K562 (cell line): ENCODE measurements around the gene VLDLR.

ENCODE experiments used
- ASH1L ChIP-seq: fragments of 450-650 bp; IDR thresholded peaks from 2 replicates; pipeline ENCODE4 v1.6.1; 2018; ENCODE audit warnings: borderline replicate concordance, mild to moderate bottlenecking, low read depth; ENCODE audit not compliant: partially characterized antibody
- CEBPB ChIP-seq: fragments of 450-650 bp; IDR thresholded peaks from 2 replicates; pipeline ENCODE4 v1.6.1; 2016; ENCODE audit warnings: missing genetic modification characterization, missing compliant biosample characterization
- ELF4 ChIP-seq: fragments of 450-650 bp; formaldehyde crosslinking; IDR thresholded peaks from 2 replicates; pipeline ENCODE4 v1.4.0; 2022; ENCODE audit warnings: missing genetic modification characterization
- NFIC ChIP-seq: fragments of 450-650 bp; IDR thresholded peaks from 2 replicates; pipeline ENCODE4 v1.6.1; 2017; ENCODE audit warnings: mild to moderate bottlenecking, inconsistent platforms
- PCBP1 ChIP-seq: fragments of 200-400 bp; formaldehyde crosslinking; IDR thresholded peaks from 2 replicates; pipeline ENCODE4 v1.6.1; 2018; ENCODE audit warnings: mild to moderate bottlenecking, low read depth, low read length; ENCODE audit not compliant: poor library complexity, severe bottlenecking
- TF ChIP-seq, protein P1 (sequence below), 3 experiments: IDR thresholded peaks in 2 of 3; conservative IDR thresholded peaks in 1 of 3; 2 replicates each; pipeline ENCODE4 v1.5.1; 2011 to 2012; ENCODE audit warnings: low read length in 3 of 3, mild to moderate bottlenecking in 3 of 3, control low read depth in 2 of 3, improper control_type of control experiment in 1 of 3, inconsistent platforms in 1 of 3, low read depth in 1 of 3, mixed read lengths in 1 of 3, moderate library complexity in 1 of 3; ENCODE audit not compliant: insufficient read depth in 2 of 3
- TF ChIP-seq, protein P2 (sequence below): sonication (generic); formaldehyde crosslinking; IDR thresholded peaks from 2 replicates; pipeline ENCODE4 v1.9.0; 2022; ENCODE audit warnings: mild to moderate bottlenecking, missing genetic modification reagents

DNA sequence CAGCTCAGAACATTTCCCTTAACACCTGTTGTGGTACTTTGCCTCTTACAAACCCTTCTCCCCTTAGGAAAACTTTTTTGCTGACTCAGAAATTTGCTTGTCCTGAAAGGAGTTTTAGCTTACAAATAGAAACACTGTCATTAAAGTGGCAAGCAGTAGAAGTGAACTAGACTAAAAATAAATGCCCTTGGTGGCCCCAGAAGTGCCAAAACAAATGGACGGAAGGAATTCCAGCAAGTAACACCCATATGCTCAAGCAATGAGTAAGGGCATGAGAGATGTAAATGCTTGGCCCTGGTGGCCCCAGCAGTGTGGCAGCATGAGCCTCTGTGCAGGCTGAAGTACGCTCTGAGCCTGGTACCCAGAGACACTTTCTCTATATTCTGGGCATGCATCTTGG, 8.6 kb downstream of the VLDLR start:
- TF ChIP-seq ELF4 (CRISPR knock-in tag) (no peak), NFIC (no peak), ASH1L (no peak), CEBPB (no peak), PCBP1 (no peak)
- TF ChIP-seq, protein P1, sequence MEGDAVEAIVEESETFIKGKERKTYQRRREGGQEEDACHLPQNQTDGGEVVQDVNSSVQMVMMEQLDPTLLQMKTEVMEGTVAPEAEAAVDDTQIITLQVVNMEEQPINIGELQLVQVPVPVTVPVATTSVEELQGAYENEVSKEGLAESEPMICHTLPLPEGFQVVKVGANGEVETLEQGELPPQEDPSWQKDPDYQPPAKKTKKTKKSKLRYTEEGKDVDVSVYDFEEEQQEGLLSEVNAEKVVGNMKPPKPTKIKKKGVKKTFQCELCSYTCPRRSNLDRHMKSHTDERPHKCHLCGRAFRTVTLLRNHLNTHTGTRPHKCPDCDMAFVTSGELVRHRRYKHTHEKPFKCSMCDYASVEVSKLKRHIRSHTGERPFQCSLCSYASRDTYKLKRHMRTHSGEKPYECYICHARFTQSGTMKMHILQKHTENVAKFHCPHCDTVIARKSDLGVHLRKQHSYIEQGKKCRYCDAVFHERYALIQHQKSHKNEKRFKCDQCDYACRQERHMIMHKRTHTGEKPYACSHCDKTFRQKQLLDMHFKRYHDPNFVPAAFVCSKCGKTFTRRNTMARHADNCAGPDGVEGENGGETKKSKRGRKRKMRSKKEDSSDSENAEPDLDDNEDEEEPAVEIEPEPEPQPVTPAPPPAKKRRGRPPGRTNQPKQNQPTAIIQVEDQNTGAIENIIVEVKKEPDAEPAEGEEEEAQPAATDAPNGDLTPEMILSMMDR (IDR thresholded peaks at IDR 0.05 in 2 of 3, conservative IDR thresholded peaks at IDR 0.05 in 1 of 3; ENCODE audit: insufficient read depth in 2 of 3, low read depth in 1 of 3, low read length in 3 of 3): no peak
- TF ChIP-seq, protein P2, sequence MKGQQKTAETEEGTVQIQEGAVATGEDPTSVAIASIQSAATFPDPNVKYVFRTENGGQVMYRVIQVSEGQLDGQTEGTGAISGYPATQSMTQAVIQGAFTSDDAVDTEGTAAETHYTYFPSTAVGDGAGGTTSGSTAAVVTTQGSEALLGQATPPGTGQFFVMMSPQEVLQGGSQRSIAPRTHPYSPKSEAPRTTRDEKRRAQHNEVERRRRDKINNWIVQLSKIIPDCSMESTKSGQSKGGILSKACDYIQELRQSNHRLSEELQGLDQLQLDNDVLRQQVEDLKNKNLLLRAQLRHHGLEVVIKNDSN (CRISPR knock-in tag): no peak
